Measurements from ENCODE around the gene TNXB. TPM values are rescaled to one million over a fixed set of nuclear protein-coding genes. Genes with fewer than 3 reads are reported as not detected.
"Not testable (repeated sequence)": the region's sequence is repeated elsewhere in the genome, so short reads cannot be mapped to it uniquely, and the experiment has no call there.

Gene TNXB
- total and polyA plus RNA-seq, 5 experiments from 2014 or later = 0.13 to 17.8 (median 14.5) TPM; not detected in 2

DNA sequence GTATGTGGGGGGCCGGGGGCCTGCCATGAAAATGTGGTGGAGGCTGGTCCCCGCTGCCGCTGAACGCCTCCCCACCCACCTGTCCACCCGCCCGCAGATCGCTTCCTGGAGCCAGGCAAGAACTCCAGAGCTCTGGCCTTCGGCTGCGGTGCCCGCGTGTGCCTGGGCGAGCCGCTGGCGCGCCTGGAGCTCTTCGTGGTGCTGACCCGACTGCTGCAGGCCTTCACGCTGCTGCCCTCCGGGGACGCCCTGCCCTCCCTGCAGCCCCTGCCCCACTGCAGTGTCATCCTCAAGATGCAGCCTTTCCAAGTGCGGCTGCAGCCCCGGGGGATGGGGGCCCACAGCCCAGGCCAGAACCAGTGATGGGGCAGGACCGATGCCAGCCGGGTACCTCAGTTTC, 101.1 kb downstream of the TNXB start:
- DNase-seq, H3K4me3 Mint-ChIP-seq, H3K36me3 Mint-ChIP-seq, H3K27ac Mint-ChIP-seq, POLR2A ChIA-PET, H3K9me3 Mint-ChIP-seq, H3K27me3 Mint-ChIP-seq, ATAC-seq: not testable (repeated sequence)
- H3K4me1 Mint-ChIP-seq = peaks cover 2 to 11% (median 8%) of the 10 kb centered on the region in 4 donors

DNA sequence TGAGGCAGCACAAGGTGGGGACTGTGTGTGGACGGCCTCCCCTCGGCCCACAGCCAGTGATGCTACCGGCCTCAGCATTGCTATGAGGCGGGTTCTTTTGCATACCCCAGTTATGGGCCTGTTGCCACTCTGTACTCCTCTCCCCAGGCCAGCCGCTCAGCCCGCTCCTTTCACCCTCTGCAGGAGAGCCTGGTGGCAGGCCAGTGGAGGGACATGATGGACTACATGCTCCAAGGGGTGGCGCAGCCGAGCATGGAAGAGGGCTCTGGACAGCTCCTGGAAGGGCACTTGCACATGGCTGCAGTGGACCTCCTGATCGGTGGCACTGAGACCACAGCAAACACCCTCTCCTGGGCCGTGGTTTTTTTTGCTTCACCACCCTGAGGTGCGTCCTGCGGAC, 102.1 kb downstream of the TNXB start:
- POLR2A ChIA-PET, H3K36me3 Mint-ChIP-seq, ATAC-seq, H3K4me3 Mint-ChIP-seq, H3K27me3 Mint-ChIP-seq, H3K9me3 Mint-ChIP-seq, DNase-seq, H3K27ac Mint-ChIP-seq: not testable (repeated sequence)
- H3K4me1 Mint-ChIP-seq = peaks cover 2 to 11% (median 8%) of the 10 kb centered on the region in 4 donors

DNA sequence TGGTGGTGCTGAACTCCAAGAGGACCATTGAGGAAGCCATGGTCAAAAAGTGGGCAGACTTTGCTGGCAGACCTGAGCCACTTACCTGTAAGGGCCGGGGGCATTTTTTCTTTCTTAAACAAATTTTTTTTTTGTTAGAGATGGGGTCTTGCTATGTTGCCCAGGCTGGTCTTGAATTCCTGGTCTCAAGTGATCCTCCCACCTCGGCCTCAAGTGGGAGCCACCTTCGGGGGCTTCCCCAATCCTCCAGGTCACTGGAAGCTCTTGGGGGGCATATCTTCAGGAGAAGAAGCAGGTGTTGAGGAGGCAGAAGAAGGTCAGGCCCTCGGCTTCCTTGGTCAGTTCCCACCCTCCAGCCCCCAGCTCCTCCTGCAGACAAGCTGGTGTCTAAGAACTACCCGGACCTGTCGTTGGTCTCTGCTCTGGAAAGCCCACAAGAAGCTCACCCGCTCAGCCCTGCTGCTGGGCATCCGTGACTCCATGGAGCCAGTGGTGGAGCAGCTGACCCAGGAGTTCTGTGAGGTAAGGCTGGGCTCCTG, 103.1 kb downstream of the TNXB start:
- H3K36me3 Mint-ChIP-seq, ATAC-seq, POLR2A ChIA-PET, H3K9me3 Mint-ChIP-seq, H3K27me3 Mint-ChIP-seq, H3K4me3 Mint-ChIP-seq: not testable (repeated sequence)
- Mint-ChIP-seq H3K4me1 (peaks cover 2 to 11% (median 8%) of the 10 kb centered on the region in 4 donors), H3K27ac (peak overlapping the region in 1 of 10 donors; percentile 17)
- DNase-seq = peak in 1 of 10 donors; percentile 47

DNA sequence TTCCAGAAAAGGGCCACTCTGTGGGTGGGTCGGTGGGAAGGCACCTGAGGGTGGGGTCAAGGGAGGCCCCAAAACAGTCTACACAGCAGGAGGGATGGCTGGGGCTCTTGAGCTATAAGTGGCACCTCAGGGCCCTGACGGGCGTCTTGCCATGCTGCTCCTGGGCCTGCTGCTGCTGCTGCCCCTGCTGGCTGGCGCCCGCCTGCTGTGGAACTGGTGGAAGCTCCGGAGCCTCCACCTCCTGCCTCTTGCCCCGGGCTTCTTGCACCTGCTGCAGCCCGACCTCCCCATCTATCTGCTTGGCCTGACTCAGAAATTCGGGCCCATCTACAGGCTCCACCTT, 103.6 kb downstream of the TNXB start:
- POLR2A ChIA-PET, ATAC-seq, H3K27me3 Mint-ChIP-seq, H3K4me3 Mint-ChIP-seq, H3K9me3 Mint-ChIP-seq, DNase-seq, H3K36me3 Mint-ChIP-seq: not testable (repeated sequence)
- Mint-ChIP-seq H3K4me1 (peaks cover 2 to 11% (median 8%) of the 10 kb centered on the region in 4 donors), H3K27ac (peak overlapping the region in 3 of 10 donors; percentile 53 to 92 (median 80))

DNA sequence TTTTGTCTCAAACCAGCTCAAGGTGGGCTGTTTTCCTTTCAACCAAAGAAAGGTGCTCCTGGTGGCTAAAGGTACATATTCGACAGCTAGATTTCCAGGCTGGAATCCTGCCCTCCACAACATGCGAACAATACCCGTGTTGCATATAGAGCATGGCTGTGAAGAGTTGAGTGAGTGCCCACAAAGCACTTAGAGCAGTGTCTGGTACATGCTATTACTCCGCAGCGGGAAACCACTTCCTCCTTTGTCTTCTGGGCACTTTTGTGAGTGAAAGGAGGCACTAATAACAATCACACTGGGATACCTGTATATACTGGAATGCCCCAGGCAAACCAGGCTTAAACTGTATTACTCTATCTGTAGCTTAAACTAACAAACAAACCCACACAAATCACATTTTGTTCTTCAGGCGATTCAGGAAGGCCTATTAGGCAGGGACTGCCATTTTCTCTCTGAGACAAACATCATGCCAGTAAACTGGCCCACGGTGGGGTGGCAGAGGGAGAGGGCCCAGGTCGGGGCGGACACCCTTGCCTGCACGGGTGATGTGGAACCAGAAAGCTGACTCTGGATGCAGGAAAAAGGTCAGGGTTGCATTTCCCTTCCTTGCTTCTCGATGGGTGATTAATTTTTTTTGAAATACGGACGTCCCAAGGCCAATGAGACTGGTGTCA, 104.1 kb downstream of the TNXB start:
- H3K9me3 Mint-ChIP-seq, POLR2A ChIA-PET, H3K36me3 Mint-ChIP-seq, H3K27me3 Mint-ChIP-seq: not testable (repeated sequence)
- H3K27ac Mint-ChIP-seq = peak overlapping the region; percentile 13 to 92 (median 80)
- DNase-seq (peak in 1 of 10 donors; percentile 20), ATAC-seq (peak; percentile 96 to 99)
- H3K4me1 Mint-ChIP-seq = peaks cover 2 to 11% (median 8%) of the 10 kb centered on the region in 4 donors
- peak overlapping the region in 5 of 10 donors; percentile 2 to 64 (median 21) for H3K4me3 Mint-ChIP-seq

DNA sequence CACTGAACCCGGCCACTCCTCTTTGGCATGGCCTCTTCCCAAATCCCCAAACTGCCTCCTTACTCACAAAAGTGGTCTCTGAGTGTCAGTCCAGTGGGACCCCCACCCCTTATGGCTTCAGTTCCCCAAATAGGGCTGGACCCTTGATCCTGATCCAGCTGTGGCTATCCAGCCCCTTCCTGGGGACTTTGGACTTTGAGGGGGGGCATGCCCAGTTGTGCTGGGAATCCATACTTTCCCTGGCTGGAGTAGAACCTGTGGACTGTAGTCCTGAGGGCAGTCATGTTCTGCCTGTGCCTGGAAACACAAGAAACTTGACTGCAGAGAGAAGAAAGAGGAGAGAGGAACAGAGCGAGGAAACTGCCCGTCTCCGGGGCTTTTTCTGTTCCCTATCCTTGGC, 104.7 kb downstream of the TNXB start:
- ATAC-seq, H3K27me3 Mint-ChIP-seq, DNase-seq, H3K9me3 Mint-ChIP-seq, H3K36me3 Mint-ChIP-seq, POLR2A ChIA-PET: not testable (repeated sequence)
- peaks cover 2 to 11% (median 8%) of the 10 kb centered on the region in 4 donors for H3K4me1 Mint-ChIP-seq
- peak overlapping the region in 1 of 10 donors; percentile 21 for H3K4me3 Mint-ChIP-seq
- H3K27ac Mint-ChIP-seq = peak overlapping the region in 1 of 10 donors; percentile 22

DNA sequence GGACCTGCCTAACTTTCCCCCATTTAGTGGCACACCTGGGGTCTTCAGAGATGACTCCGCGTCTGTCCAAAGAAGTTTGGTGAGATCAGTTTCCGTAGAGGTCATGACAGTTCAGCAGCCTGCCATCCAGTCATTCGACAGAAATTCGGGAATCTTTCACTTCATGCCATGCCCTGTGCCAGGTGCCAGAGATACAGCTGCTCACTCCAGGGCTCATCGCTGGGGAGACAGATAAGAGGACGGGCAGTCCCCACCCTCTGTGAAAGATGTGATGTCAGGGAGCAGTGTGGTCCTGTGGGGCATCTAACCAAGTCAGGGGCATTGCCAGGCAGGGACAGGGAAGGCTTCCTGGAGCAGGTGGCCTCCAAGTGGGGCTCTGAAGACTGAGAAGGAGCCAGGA, 105.8 kb downstream of the TNXB start:
- H3K36me3 Mint-ChIP-seq, H3K9me3 Mint-ChIP-seq, POLR2A ChIA-PET, DNase-seq, H3K4me3 Mint-ChIP-seq, H3K27me3 Mint-ChIP-seq, H3K27ac Mint-ChIP-seq, ATAC-seq: not testable (repeated sequence)
- peaks cover 2 to 11% (median 8%) of the 10 kb centered on the region in 4 donors for H3K4me1 Mint-ChIP-seq

DNA sequence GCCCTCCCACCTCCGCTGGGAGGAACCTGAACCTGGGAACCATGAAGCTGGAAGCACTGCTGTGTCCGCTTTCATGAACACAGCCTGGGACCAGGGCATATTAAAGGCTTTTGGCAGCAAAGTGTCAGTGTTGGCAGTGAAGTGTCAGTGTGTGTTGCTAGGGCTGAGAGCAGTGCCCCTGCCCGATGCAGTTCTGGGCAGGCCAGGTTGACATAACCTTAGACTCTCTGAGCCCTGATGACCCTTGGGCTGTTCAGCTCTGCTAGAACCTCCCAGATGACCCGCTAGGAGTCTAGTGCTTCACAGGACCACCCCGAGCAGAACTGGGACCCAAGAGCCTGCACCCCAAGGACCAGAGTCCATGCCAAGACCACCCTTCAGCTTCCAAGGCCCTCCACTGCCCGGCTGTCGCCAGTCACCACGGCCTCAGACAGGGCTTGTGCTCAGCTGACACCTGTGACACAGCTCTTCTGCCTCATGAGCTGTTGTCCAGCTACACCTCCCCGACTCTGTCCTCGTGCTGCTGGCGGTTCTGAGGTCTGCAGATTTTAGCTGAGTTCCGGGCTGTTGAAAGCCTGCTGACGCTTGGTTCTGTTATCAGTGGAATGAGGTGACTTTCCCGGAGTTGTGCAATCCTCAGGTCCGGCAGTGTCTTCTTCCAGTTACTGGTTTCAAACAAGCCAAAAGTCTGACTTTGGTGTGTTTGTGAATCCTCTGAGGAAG, 106.4 kb downstream of the TNXB start:
- DNase-seq, H3K27me3 Mint-ChIP-seq, H3K27ac Mint-ChIP-seq, H3K4me3 Mint-ChIP-seq, ATAC-seq, POLR2A ChIA-PET, H3K36me3 Mint-ChIP-seq, H3K9me3 Mint-ChIP-seq: not testable (repeated sequence)
- peaks cover 2 to 11% (median 8%) of the 10 kb centered on the region in 4 donors for H3K4me1 Mint-ChIP-seq

DNA sequence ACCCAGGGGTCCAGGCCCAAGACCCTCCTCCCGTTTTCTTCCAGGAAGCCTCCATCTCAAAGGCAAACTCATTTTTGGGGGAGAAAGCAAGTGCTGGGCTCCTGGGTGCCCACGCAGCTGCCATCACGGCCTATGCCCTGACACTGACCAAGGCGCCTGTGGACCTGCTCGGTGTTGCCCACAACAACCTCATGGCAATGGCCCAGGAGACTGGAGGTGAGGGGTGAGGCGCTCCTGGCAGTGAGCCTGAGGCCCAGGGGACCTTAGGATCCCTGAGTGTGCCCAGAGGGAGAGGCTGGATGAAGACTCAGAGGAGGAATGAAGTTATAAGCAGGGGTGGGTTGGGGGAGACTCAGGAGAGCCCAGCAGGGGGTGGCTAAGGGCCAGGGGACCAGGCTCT, 112.8 kb downstream of the TNXB start:
- POLR2A ChIA-PET = not testable (repeated sequence)

DNA sequence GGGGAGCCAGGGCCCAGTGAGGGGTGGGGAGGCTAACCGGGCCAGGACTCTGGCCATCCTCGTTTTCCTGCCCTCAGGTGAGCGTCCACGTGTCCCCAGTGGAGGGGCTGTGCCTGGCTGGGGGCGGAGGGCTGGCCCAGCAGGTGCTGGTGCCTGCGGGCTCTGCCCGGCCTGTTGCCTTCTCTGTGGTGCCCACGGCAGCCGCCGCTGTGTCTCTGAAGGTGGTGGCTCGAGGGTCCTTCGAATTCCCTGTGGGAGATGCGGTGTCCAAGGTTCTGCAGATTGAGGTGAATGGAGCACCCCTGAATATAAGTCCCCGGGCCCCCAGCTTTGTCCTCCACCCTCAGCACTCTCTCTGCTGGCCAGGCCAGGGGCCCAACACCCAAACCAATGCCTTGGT, 114.7 kb downstream of the TNXB start:
- POLR2A ChIA-PET, H3K4me1 Mint-ChIP-seq, H3K4me3 Mint-ChIP-seq, H3K27me3 Mint-ChIP-seq, H3K27ac Mint-ChIP-seq, ATAC-seq, H3K9me3 Mint-ChIP-seq, H3K36me3 Mint-ChIP-seq: not testable (repeated sequence)
- DNase-seq = peak in 1 of 10 donors; percentile 23

More for the DNA sequence above, 112.8 kb downstream of the TNXB start:
- H3K9me3 Mint-ChIP-seq, H3K27ac Mint-ChIP-seq, ATAC-seq, H3K27me3 Mint-ChIP-seq, H3K4me3 Mint-ChIP-seq, H3K4me1 Mint-ChIP-seq, H3K36me3 Mint-ChIP-seq: not testable (repeated sequence)
- peak in 1 of 10 donors; percentile 6 for DNase-seq

Other genes starting within 250 kb of the TNXB start
- gene NEU1, start 246.5 kb downstream of the TNXB start, total RNA-seq = 10 to 100 TPM; 15.0 to 15.8 TPM
- 10 to 100 TPM; 10.9 to 17.9 (median 16.2) TPM for gene NEU1, start 246.5 kb downstream of the TNXB start, polyA plus RNA-seq
- not detected for gene SLC44A4, start 230.3 kb downstream of the TNXB start, total RNA-seq
- not detected for gene SLC44A4, start 230.3 kb downstream of the TNXB start, polyA plus RNA-seq
- 10 to 100 TPM; 77.1 to 81.8 TPM for gene EHMT2, start 211.6 kb downstream of the TNXB start, total RNA-seq
- gene EHMT2, start 211.6 kb downstream of the TNXB start, polyA plus RNA-seq = 10 to 100 TPM; 37.3 to 57.9 (median 43.0) TPM
- gene ZBTB12, start 207.3 kb downstream of the TNXB start, total RNA-seq = 1 to 10 TPM; 3.1 to 3.7 TPM
- not detected for gene ZBTB12, start 207.3 kb downstream of the TNXB start, polyA plus RNA-seq
- gene C2, start 181.6 kb downstream of the TNXB start, total RNA-seq = 1 to 10 TPM; 3.8 to 4.3 TPM
- not detected for gene C2, start 181.6 kb downstream of the TNXB start, polyA plus RNA-seq
- 1 to 10 TPM; 1.0 to 1.4 TPM for gene CFB, start 163.2 kb downstream of the TNXB start, total RNA-seq
- gene CFB, start 163.2 kb downstream of the TNXB start, polyA plus RNA-seq = under 1 TPM in 2 of 3 donors, not detected in 1; 0.22 to 0.61 TPM
- 10 to 100 TPM; 41.7 to 45.1 TPM for gene NELFE, start 150.4 kb downstream of the TNXB start, total RNA-seq
- gene NELFE, start 150.4 kb downstream of the TNXB start, polyA plus RNA-seq = 10 to 100 TPM; 55.9 to 68.6 (median 66.4) TPM
- gene SKIC2, start 150.2 kb downstream of the TNXB start, total RNA-seq = 100 to 1,000 TPM; 130 to 141 TPM
- 10 to 100 TPM; 18.1 to 19.9 (median 19.4) TPM for gene SKIC2, start 150.2 kb downstream of the TNXB start, polyA plus RNA-seq
- gene DXO, start 137.2 kb downstream of the TNXB start, total RNA-seq = 10 to 100 TPM; 36.4 to 41.0 TPM
- 10 to 100 TPM; 12.5 to 16.4 (median 14.5) TPM for gene DXO, start 137.2 kb downstream of the TNXB start, polyA plus RNA-seq
- 1 to 10 TPM; 5.9 to 6.0 TPM for gene C4A, start 127.3 kb downstream of the TNXB start, total RNA-seq
- under 1 TPM in 1 of 3 donors, not detected in 2; 0.81 TPM for gene C4A, start 127.3 kb downstream of the TNXB start, polyA plus RNA-seq
- gene C4B, start 94.5 kb downstream of the TNXB start, total RNA-seq = 1 to 10 TPM; 7.7 to 8.7 TPM
- under 1 TPM in 1 of 3 donors, not detected in 2; 0.31 TPM for gene C4B, start 94.5 kb downstream of the TNXB start, polyA plus RNA-seq
- gene CYP21A2, start 70.9 kb downstream of the TNXB start, total RNA-seq = 1 to 10 TPM; 1.2 to 1.8 TPM
- gene CYP21A2, start 70.9 kb downstream of the TNXB start, polyA plus RNA-seq = not detected
- 100 to 1,000 TPM; 140 to 141 TPM for gene ATF6B, start 18.9 kb upstream of the TNXB start, total RNA-seq
- gene ATF6B, start 18.9 kb upstream of the TNXB start, polyA plus RNA-seq = 10 to 100 TPM; 17.5 to 25.7 (median 21.4) TPM
- 1 to 10 TPM; 1.8 to 2.1 TPM for gene FKBPL, start 20.9 kb upstream of the TNXB start, total RNA-seq
- gene FKBPL, start 20.9 kb upstream of the TNXB start, polyA plus RNA-seq = 1 to 10 TPM in 1 of 3 donors, under 1 TPM in 2; 0.37 to 2.5 (median 0.51) TPM
- 1 to 10 TPM; 5.5 to 5.6 TPM for gene PRRT1, start 42.6 kb upstream of the TNXB start, total RNA-seq
- 1 to 10 TPM; 1.2 to 3.6 (median 2.8) TPM for gene PRRT1, start 42.6 kb upstream of the TNXB start, polyA plus RNA-seq
- gene PPT2, start 44.8 kb upstream of the TNXB start, total RNA-seq = 10 to 100 TPM; 22.6 to 23.1 TPM
- gene PPT2, start 44.8 kb upstream of the TNXB start, polyA plus RNA-seq = 10 to 100 TPM; 17.3 to 20.6 (median 18.3) TPM
- 10 to 100 TPM; 29.3 to 30.1 TPM for gene EGFL8, start 55.3 kb upstream of the TNXB start, total RNA-seq
- gene EGFL8, start 55.3 kb upstream of the TNXB start, polyA plus RNA-seq = under 1 TPM in 1 of 3 donors, not detected in 2; 0.61 TPM
- gene AGPAT1, start 66.7 kb upstream of the TNXB start, total RNA-seq = 10 to 100 TPM; 27.5 to 28.6 TPM
- gene AGPAT1, start 66.7 kb upstream of the TNXB start, polyA plus RNA-seq = 10 to 100 TPM; 16.3 to 19.5 (median 19.1) TPM
- gene RNF5, start 69.1 kb upstream of the TNXB start, total RNA-seq = 10 to 100 TPM; 38.6 to 40.0 TPM
- 100 to 1,000 TPM; 102 to 117 (median 102) TPM for gene RNF5, start 69.1 kb upstream of the TNXB start, polyA plus RNA-seq
- 10 to 100 TPM; 56.0 to 60.3 TPM for gene AGER, start 74.9 kb upstream of the TNXB start, total RNA-seq
- gene AGER, start 74.9 kb upstream of the TNXB start, polyA plus RNA-seq = 1 to 10 TPM in 1 of 3 donors, under 1 TPM in 2; 0.09 to 1.9 (median 0.25) TPM
- 100 to 1,000 TPM; 173 to 174 TPM for gene PBX2, start 80.9 kb upstream of the TNXB start, total RNA-seq
- 1 to 10 TPM; 1.6 to 2.2 (median 2.0) TPM for gene PBX2, start 80.9 kb upstream of the TNXB start, polyA plus RNA-seq
- 100 to 1,000 TPM; 274 to 276 TPM for gene GPSM3, start 83.3 kb upstream of the TNXB start, total RNA-seq
- 100 to 1,000 TPM; 106 to 144 (median 138) TPM for gene GPSM3, start 83.3 kb upstream of the TNXB start, polyA plus RNA-seq
- gene NOTCH4, start 114.7 kb upstream of the TNXB start, total RNA-seq = 1 to 10 TPM; 1.2 to 1.8 TPM
- under 1 TPM; 0.22 to 0.48 (median 0.28) TPM for gene NOTCH4, start 114.7 kb upstream of the TNXB start, polyA plus RNA-seq

All from naive thymus-derived CD8-positive, alpha-beta T cell (primary cell).